Activated naive CD8-positive, alpha-beta T cell treated with anti-CD3 and anti-CD28 coated beads, Interleukin-2, amount 50 U/mL, for 24 hours (primary cell): ENCODE measurements around the gene COPS7A.
A peak's percentile ranks its signal among the peaks of the same experiment; 100 is the strongest.

ENCODE experiments used
- ATAC-seq: fragments of 150-1000 bp; cut with Tn5 transposase; one replicate; pipeline ENCODE4 v1.10.0; 2021
- DNase-seq: peaks from one replicate; pipeline ENCODE4 v3.0.0; 2021
- H3K27ac Mint-ChIP-seq: one replicate; pipeline ENCODE4 v1.8.0; 2021; ENCODE audit warnings: mild to moderate bottlenecking, mixed read lengths
- H3K27me3 Mint-ChIP-seq: one replicate; pipeline ENCODE4 v1.8.0; 2021; ENCODE audit warnings: mixed read lengths
- H3K36me3 Mint-ChIP-seq: one replicate; pipeline ENCODE4 v1.8.0; 2021; ENCODE audit warnings: low read depth, mixed read lengths
- H3K4me1 Mint-ChIP-seq: one replicate; pipeline ENCODE4 v1.8.0; 2021; ENCODE audit warnings: mixed read lengths
- H3K4me3 Mint-ChIP-seq: one replicate; pipeline ENCODE4 v1.8.0; 2021; ENCODE audit warnings: mild to moderate bottlenecking, moderate library complexity, mixed read lengths
- H3K9me3 Mint-ChIP-seq: one replicate; pipeline ENCODE4 v1.8.0; 2021; ENCODE audit warnings: mixed read lengths

Gene COPS7A

DNA sequence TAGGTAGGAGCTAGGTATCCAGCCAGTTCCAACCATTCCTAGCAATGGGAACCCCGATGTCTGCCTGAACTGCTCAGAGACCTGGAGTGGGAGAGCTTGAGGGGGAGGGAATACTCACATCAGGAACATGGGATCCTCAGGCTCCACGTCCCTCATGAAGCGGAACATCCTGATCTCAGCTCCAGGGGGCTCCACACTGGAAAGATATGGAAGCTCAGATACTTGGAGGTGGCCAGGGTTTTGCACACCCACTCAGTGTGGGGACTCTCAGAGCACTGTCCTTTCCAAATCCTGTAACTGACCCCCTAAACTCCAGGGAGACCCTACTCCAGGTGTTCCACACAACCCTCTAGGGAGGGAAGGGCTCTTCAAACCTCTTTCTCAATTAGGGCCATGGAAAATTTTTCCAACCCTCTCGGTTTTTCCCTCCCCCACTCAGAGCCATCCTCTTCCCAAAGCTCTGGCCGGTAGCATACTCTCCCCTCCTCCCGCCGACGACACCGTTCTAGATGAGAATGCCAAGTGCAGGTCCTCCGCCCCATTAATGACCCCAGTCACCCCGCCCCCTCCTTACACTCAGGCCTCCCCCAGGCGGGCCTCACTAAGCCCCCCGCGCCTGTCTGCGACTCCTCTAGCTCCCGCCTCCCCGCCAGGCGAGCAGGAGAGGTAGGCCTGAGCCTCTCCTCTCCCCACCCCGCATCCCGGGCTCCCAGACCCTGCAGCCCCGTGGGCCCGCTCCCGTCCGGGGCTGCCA, 28.5 kb downstream of the COPS7A start:
- Mint-ChIP-seq H3K36me3 (peaks cover 33% of the 10 kb centered on the region), H3K4me3 (peak overlapping the region; percentile 90), H3K27ac (peak overlapping the region; percentile 98), H3K4me1 (peaks cover 32% of the 10 kb centered on the region), H3K27me3 (peaks cover 4% of the 10 kb centered on the region), H3K9me3 (no peaks in the 10 kb centered on the region)
- DNase-seq, result peak; percentile 36
- no peak for ATAC-seq

DNA sequence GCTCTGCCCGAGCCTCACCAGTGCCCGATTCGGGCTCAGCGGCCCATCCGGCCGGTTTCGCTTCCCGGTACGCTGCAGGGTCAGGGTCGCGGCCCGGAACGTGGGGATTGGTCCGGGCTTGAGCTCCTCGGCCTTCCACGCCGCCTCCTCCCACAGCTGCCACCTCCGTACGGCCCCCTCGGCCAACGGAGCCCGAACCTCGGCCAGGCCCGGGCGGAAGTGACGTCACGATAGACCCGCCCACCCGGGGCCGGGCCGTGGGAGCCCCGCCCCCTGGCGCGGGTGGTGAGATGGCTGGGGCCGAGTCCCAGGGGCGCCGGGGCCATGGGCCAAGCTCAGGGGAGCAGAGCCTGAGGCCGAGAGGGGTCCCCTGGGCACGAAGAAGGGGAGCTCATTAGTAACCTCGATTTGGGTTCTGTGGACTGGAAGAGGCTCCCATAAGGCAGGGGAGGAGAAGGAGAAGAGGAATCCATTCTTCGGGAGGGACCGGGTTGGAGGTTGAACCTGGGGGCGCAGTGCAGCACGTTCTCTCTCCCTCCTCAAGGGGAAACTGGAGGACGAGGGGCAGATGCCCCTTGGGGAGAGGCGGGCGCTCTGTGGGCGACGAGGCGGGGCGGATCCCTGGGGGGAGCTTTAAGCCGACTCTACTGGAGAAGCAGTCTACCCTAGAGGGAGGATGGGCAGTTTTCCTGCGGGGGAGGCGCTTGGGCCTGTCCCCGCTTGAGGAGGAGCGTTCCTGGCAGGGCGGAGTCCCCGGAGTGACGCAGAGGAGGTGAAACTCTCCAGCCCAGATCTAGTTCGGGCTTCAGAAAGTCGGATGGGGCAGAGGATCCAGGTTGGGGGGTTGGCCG, 29.3 kb downstream of the COPS7A start, which contains the start of gene MLF2:
Gene MLF2 (minus strand): TSS at position 221 of the 851 bp plus-strand sequence. CDS start 807 bp downstream, outside the sequence.
- Mint-ChIP-seq H3K4me3 (peak within 1 kb of the TSS; percentile 90), H3K27me3 (peaks cover 5% of the 10 kb centered on the region), H3K9me3 (no peaks in the 10 kb centered on the region), H3K27ac (peak within 1 kb of the TSS; percentile 98), H3K36me3 (peaks cover 25% of the 10 kb centered on the region), H3K4me1 (peaks cover 32% of the 10 kb centered on the region)
- peak; percentile 98 for DNase-seq
- peak; percentile 95 for ATAC-seq

DNA sequence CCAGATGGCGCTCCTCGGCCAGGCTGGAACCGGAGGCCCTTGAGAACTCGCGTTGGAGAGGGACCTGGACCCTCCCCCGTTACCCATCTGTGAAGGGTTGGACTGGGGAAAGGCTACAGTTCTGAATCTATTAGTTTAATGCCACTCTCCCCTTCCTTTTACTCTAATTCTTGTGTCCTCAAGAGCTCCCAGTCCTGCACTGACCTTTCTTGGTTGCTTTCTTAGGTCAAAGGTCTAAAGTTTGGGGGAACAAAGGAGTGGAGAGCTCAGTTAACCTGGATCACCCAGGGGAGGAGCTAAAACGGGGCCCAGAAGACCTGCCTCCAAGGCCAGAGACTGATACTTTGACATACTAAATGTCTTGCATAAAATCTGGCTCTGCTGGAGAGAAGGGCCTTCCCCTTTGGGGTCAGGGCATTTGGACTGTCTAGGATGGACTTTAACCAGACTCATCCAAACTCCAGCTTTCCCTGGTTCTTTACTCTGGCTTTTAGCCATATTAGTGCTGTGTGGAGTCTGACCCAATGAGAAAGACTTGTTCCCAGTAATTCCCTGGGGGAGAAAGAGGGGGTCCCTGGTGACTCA, 30.0 kb downstream of the COPS7A start:
- DNase-seq (no peak), ATAC-seq (no peak)
- peak overlapping the region; percentile 90 for H3K4me3 Mint-ChIP-seq
- peaks cover 35% of the 10 kb centered on the region for H3K4me1 Mint-ChIP-seq
- peak overlapping the region; percentile 98 for H3K27ac Mint-ChIP-seq
- no peaks in the 10 kb centered on the region for H3K9me3 Mint-ChIP-seq
- peaks cover 7% of the 10 kb centered on the region for H3K27me3 Mint-ChIP-seq
- peaks cover 21% of the 10 kb centered on the region for H3K36me3 Mint-ChIP-seq

DNA sequence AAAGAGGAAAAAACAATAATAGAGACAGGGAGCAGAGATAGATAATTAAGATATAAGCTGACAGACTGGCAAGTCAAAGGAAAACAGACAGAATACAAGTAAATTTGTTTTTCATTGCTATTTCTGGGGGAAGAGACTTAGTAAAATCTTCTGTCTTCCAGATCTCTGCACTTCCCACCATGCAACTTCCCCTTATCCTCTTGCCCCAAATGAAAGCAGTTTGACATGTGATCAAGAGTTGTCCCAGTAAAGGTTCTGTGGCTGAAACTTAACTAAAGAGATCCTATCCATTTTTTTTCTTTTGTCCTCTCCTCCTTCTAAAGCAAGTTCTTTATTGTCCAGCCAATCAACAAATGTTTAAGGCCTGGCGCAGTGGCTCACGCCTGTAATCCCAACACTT, 30.6 kb downstream of the COPS7A start:
- no peak for ATAC-seq
- Mint-ChIP-seq H3K27ac (no peak overlapping the region), H3K27me3 (peaks cover 7% of the 10 kb centered on the region), H3K9me3 (no peaks in the 10 kb centered on the region), H3K4me1 (peaks cover 35% of the 10 kb centered on the region), H3K4me3 (no peak overlapping the region), H3K36me3 (peaks cover 18% of the 10 kb centered on the region)
- no peak for DNase-seq

DNA sequence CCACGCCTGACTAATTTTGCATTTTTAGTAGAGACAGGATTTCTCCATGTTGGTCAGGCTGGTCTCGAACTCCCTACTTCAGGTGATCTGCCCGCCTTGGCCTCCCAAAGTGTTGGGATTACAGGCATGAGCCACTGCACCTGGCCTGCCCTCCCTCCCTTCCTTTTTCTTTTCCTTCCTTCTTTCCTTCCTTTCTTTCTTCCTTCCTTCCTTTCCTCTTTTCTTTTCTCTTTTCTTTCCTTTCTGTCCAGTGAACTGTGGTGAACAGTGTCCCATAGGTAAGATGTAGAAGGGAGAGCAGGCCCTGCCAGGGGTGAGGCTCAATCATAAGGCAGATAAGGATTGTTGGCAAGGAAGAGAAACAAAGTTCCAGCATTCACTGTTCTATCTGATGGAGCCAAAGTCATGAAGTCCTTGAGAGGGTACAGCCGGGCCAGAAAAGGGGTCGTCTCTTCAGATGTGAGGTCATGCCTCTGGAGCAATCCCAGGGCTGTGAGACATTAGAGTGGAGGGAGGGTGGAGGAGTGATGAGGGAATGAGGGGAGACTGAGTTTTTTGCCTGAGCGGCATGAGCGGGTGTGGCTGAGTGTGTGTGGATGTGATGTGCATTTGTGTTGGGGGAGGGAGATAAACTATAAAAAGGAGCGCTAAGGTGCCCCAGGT, 33.3 kb downstream of the COPS7A start:
- H3K36me3 Mint-ChIP-seq, result peaks cover 2% of the 10 kb centered on the region
- no peak overlapping the region for H3K27ac Mint-ChIP-seq
- H3K4me3 Mint-ChIP-seq, result no peak overlapping the region
- H3K9me3 Mint-ChIP-seq, result no peaks in the 10 kb centered on the region
- DNase-seq, result no peak
- H3K4me1 Mint-ChIP-seq, result peaks cover 21% of the 10 kb centered on the region
- H3K27me3 Mint-ChIP-seq, result peaks cover 14% of the 10 kb centered on the region
- ATAC-seq, result no peak

DNA sequence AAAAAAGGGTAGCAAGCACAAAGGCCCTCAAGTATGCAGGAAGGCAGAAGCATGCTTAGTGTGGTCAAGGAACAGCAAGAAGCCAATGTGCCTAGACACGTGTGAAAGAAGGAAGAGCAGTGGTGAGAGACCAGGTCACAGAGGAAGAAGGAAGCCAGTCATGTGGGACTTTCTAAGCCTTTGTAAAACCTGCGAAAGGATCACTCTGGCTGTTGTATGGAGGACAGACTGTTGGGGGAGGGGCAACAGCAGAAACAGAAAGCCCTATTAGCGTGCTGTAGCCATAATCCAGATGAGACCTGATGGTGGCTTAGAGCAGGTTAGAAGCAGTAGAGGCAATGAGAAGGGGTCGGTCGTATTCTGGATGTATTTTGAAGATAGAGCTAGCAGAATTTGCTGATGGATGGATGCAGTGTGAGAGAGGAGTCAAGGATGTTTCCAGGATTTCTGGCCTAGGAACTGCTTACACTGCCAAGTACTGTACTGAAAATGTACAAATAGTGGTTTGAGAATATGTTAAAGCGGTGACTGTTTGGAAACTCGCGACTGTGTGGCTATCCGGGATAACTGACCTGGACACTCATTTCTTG, 34.8 kb downstream of the COPS7A start:
- H3K36me3 Mint-ChIP-seq, result no peaks in the 10 kb centered on the region
- no peak overlapping the region for H3K27ac Mint-ChIP-seq
- DNase-seq, result no peak
- peaks cover 14% of the 10 kb centered on the region for H3K4me1 Mint-ChIP-seq
- peaks cover 23% of the 10 kb centered on the region for H3K27me3 Mint-ChIP-seq
- H3K9me3 Mint-ChIP-seq, result no peaks in the 10 kb centered on the region
- ATAC-seq, result no peak
- no peak overlapping the region for H3K4me3 Mint-ChIP-seq

DNA sequence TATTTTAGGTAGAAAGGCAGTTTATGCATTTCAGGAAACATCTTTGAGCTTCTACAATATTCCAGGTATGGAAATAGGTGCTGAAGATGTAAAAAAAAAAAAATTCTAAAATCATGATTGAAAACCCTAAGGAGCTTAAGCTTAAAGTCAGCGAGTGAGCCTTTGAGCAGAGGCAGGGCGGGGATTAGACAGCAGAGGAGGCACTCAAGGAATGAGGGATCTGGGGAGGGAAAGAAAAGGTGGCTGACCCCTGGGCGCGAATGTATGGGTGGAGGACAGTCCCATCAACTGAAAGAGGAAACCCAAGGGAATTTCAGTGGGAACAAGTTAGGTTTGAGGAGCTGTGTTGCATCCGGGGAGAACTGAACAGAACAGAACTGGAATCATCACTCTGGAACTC, 35.9 kb downstream of the COPS7A start:
- DNase-seq (no peak), ATAC-seq (no peak)
- Mint-ChIP-seq H3K36me3 (no peaks in the 10 kb centered on the region), H3K4me1 (peaks cover 11% of the 10 kb centered on the region), H3K27ac (no peak overlapping the region), H3K27me3 (peaks cover 31% of the 10 kb centered on the region), H3K4me3 (no peak overlapping the region), H3K9me3 (no peaks in the 10 kb centered on the region)

DNA sequence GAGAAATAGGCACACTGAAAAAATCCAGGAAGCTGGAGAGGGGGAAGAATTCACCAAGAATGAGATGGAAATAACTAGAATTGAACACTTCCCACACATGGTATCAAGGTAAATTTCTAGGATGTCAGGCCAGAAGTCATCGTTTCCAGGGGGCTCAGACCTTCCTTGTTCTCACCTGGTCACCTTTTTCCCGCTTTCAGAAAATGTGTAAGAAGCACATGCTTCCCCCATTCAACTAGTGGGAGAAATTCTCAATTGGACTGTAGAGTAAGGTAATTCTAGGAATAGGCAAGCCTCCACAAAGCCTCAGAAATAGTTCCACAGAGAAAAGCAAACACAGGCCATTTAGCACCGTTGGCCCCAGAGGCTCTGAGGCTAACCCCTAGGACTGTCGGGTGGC, 39.5 kb downstream of the COPS7A start:
- Mint-ChIP-seq H3K36me3 (no peaks in the 10 kb centered on the region), H3K27me3 (peaks cover 48% of the 10 kb centered on the region), H3K27ac (no peak overlapping the region), H3K9me3 (no peaks in the 10 kb centered on the region), H3K4me1 (peaks cover 34% of the 10 kb centered on the region), H3K4me3 (no peak overlapping the region)
- no peak for DNase-seq
- ATAC-seq, result no peak

DNA sequence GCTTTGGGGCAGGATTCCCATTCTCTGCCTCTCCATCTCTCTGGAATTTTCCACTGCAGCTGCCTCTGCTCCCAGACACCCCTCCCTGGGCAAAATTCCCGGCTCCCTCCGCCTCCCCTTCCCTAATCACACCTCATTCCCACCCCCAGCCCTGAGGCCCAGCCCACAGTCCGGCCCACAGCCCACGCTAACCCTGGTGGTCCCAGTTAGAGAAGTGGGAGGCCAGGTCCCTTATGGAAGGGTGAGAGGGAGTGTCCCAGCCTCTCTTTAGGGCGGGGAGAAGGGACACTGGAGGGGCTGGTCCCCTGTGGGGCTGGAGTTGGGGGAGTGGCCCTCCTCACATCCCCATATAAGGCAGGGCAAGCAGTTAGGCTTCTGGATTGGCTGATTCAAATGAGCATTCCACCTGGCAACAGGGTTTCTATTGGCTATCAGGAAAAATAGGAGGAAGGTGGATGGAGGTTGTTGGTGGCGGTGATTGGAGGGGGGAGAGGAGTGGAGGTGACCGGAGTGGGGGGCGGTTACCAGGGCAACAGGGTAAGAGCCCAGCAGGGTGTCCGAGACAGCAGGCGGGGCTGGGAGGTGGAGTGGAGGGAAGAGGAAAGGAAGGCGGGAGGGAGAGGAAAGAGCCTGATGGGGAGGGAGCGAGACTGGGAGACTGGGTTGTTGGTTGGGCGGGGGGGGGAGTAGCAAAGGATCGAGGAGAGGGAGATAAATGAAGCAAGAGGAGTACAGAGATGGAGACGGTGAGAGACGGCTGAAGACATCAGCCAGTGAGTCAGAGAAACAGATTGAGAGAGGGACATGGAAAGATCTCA, 40.4 kb downstream of the COPS7A start:
- Mint-ChIP-seq H3K4me3 (peak overlapping the region; percentile 77), H3K4me1 (peaks cover 38% of the 10 kb centered on the region), H3K36me3 (no peaks in the 10 kb centered on the region), H3K9me3 (no peaks in the 10 kb centered on the region), H3K27me3 (peaks cover 55% of the 10 kb centered on the region), H3K27ac (peak overlapping the region; percentile 42)
- ATAC-seq (peak; percentile 76), DNase-seq (peak; percentile 49)

DNA sequence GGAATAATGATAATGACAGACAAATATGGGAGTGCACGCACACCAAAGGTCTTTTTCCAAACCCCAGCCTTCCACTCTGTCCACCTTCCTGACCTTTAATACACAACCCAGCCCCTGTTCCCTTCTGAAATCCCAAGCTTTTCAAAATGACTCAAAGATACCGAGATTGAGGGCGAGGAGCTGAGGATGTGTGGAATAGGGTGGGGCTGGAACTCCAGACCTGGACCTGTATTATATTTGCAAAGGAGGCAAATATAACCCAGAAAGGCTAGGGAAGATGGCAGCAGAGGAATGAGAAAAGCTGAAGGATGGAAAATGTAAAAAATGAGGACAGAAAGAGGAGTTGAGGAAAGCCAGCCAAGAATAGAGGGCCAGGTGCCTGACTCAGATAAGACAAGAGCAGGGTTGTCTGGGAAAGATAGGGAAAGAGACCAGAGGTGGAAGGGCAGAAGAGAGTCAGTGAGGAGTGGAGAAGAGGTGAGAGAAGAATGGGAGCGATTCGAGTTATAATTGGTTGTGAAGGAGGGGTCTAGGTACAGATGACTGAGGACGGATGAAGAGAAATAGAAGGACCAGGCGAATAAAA, 41.3 kb downstream of the COPS7A start:
- Mint-ChIP-seq H3K9me3 (no peaks in the 10 kb centered on the region), H3K36me3 (no peaks in the 10 kb centered on the region), H3K27ac (peak overlapping the region; percentile 68), H3K4me3 (peak overlapping the region; percentile 77), H3K27me3 (peaks cover 53% of the 10 kb centered on the region), H3K4me1 (peaks cover 44% of the 10 kb centered on the region)
- ATAC-seq, result no peak
- DNase-seq, result no peak

DNA sequence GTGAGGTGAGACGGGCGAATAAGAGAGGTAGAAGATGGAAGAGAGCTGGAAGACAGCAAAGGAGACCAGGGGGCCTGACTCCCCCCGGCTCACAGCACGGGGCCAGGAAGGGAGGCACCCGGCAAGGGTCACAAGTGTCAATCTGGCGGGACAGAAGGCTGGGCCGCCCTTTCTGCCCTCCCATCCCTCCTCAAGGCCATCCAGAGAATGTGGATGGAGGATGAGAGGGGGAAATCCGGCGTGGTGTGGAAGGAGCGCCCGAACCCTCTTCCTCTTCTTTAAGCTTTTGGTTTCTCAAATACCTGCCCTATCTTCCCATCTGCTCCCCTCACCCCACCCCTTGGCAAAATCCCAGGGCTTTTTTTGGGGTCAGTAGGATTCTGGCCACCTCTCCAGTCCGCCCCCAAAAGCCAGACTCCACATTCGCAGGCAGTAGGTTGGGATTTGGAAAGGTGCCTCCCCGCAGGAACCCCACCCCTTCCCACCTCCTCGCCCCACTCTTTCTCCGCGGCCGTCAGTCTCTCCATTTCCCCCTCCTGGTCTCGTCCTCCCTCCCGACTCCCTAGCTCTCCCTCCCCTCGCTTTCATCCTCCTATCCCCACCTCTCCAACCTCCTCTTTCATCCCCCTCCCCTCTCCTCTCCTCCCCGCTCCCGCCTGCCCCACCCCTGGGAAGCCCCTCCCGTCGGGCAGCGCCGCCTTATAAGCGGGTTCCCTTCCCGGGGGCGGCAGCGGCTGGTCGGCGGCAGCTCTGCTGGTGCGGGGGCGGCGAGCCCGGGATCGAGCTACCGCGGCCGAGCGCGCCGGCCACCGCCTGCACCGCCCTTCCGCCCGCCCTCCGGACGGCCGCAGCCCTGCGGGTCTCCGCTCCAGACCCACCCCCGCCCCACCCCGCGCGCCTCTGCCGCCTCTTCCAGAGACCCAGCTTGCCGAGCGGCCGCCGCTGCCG, 42.1 kb downstream of the COPS7A start, which contains the start of gene PTMS:
Gene PTMS (plus strand): TSS at position 730 of the 948 bp plus-strand sequence. CDS start 343 bp downstream, outside the sequence.
- H3K36me3 Mint-ChIP-seq, result peaks cover 3% of the 10 kb centered on the region
- peak within 1 kb of the TSS; percentile 68 for H3K27ac Mint-ChIP-seq
- peaks cover 48% of the 10 kb centered on the region for H3K4me1 Mint-ChIP-seq
- H3K27me3 Mint-ChIP-seq, result peaks cover 53% of the 10 kb centered on the region
- DNase-seq, result peak; percentile 56
- H3K9me3 Mint-ChIP-seq, result no peaks in the 10 kb centered on the region
- ATAC-seq, result peak; percentile 7
- peak within 1 kb of the TSS; percentile 80 for H3K4me3 Mint-ChIP-seq

DNA sequence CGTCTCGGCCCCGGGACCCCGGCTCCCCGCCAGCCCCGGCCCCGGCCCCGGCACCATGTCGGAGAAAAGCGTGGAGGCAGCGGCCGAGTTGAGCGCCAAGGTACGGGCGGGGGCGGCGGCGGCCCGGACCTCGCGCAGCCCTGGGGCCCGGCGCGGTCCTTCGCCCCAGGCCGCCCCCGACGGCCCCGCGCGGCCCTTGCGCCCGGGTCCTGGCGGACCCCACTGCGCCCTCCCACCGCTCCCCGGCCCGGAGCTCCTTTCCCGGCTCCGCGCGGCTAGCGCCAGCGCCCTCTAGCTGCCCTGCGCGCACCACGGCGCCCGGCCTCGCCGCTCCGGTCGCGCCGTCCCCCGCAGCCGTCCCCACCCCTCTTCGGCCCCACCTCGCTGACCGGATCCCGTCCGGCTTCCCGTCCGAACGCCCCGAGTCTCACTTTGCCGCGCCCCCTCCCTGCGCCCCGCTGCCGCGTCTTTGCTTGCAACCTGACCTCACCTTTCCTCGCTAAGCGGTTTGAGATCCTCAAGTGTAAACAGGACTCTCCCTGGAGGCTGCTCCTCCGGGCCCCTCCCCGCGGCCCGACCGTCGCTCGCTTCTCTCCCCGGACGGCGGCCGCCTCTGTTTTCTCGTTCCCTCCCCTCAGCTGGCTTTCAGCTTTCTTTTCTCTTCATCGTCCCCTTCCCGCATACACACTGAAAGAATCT, 43.0 kb downstream of the COPS7A start:
- H3K36me3 Mint-ChIP-seq, result peaks cover 8% of the 10 kb centered on the region
- H3K4me1 Mint-ChIP-seq, result peaks cover 57% of the 10 kb centered on the region
- H3K27me3 Mint-ChIP-seq, result peaks cover 53% of the 10 kb centered on the region
- no peaks in the 10 kb centered on the region for H3K9me3 Mint-ChIP-seq
- peak overlapping the region; percentile 80 for H3K4me3 Mint-ChIP-seq
- ATAC-seq (peak; percentile 55), DNase-seq (peak; percentile 75)
- peak overlapping the region; percentile 65 for H3K27ac Mint-ChIP-seq
